ENCODE results near the gene RBKS.

- TF ChIP-seq CTCF (IDR thresholded peaks at IDR 0.05; ENCODE audit: insufficient read depth, low read depth, low read length) = no peak
- TF ChIP-seq EZH2 (IDR thresholded peaks at IDR 0.05; ENCODE audit: insufficient read depth, low read length) = no peak
Observed at GRCh38 chr2:27762951-27763906, 127.0 kb downstream of the RBKS start.

Data from astrocyte (in vitro differentiated cells and primary cell).